ENCODE measurements around the gene ZC3H12C.
"Not testable (repeated sequence)": the region's sequence is repeated elsewhere in the genome, so short reads cannot be mapped to it uniquely, and the experiment has no call there.

The ZC3H12C gene

DNA sequence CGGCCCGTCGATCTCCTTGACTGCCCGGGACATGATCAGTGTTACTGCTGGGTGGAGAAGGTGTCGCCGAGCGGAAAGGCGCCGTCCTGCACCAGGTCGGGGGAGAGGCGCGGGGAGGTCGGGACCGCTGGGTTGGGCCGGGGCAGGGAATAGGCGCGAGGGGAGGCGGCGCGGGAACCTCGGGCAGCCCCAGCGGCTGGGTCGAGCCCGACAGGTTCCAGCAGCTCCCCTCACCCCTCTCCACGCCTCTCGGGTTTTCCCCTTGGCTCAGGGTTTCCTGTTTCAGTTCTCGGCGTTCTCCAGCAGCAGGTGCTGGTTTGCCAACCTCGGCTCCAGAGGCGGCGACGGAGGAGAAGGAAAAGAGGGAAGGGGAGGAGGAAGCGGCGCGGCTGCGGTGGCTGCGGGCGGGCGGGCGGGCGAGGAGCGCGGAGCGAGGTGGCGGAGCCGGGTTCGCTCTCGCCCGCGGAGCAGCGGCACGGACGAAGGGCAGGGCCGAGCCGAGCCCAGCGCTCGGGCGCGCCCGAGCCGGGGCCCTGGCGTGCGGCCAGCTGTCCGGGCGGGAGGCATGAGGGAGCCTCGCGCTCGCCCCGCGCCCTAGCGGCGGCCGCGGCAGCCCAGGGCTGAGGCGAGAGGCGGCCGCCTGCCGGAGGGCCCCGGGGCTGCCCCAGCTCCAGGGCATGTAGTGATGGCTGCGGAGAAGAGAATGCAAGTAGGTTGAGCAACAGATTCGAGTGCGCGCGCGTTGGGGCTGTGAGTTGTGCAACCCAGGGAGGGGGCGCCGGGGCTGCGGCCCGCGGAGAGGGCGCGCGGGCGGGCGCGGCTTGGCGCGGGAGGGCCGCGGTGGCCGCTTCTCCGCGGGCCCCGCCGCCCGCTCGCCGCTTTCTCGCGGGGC lies at the start of gene ZC3H12C:
ZC3H12C (plus strand) TSS at position 878 of the 892 bp plus-strand sequence. CDS start 20 bp downstream, outside the sequence.
- DNase-seq (ENCODE audit: low read depth): peak; percentile 94

DNA sequence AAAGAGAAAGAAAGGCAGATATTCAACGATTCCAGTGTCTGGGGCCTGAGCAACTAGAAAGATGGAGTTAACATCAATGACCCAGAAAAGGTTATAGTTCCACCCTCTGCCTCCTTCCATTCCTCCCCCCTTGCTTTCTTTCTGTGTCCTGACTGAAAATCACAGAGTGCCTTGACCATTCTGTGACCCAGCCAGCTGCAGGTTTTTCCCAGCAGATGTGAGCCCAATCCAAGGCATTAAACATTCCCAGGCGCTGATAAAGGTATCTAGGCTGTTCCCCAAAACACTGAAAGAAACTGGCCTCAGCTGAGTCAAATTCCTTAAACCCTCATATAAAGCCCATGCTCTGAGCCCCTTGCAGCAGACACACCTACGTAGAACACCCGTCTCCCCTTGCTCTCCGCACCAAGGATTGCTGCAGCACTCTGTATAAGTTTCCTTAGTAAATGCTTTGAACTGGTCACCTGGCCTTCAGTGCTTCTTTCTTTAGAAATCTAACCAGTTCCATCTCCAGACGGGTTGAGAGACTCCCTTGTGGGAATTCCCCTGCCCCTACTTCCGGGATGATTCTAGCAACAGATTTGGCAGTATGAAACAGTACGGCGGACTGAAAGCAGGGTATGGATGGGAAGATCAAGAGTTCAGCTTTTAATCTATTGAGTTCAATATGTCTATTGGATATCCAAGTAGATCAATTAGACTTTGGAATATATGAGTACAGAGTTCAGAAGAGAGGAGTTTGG lies 48.8 kb upstream of the ZC3H12C start:
- no peak for DNase-seq (ENCODE audit: low read depth)

DNA sequence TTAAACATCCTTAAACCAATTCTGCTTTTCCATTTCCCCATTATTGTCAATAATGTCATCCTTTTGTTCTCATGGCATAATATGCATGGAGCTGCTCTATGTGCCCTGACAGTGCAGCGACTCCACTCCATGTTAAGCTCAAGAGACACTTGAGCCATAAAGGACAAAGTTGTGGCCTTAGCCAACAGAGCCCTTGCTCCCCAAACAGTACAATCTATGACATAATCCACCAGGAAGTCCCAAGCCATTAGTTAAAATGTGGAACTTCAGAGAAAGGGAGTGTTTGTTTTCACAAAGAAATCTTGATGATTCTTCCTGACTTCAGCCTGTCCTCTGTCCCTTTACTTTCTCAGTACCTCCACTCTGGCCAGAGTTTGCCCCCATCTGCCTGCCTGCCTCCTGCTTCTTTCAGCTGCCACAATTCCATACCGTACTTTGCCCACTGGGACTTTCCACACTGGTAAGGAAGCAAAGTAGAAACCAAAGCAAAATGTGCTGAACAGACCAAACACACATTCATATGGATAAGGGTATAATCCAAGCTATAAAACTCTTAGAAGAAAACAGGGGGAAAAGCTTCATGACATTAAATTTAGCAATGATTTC lies 46.3 kb upstream of the ZC3H12C start:
- no peak for DNase-seq (ENCODE audit: low read depth)

DNA sequence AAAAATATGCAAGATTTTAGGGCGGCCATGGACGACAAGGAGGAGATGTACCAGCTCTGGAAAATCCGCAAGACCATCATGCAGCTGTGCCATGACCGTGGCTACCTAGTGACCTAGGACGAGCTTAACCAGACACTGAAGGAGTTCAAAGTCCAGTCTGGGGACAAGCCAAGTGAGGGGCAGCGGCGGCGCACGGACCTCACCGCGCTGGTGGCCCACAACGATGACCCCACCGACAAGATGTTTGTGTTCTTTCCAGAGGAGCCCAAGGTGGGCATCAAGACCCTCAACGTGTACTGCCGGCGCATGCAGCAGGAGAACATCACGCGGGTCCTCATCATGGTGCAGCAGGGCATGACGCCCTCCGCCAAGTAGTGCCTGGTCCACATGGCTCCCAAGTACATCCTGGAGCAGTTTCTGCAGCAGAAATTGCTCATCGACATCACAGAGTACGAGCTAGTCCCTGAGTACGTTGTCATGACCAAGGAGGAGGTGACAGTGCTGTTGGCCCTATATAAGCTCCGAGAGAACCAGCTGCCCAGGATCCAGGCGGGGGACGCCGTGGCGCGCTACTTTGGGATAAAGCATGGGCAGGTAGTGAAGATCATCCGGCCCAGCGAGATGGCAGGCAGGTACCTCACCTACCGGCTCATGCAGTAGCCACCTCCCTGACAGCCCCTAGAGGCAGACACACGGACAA lies 43.5 kb upstream of the ZC3H12C start:
- no peak for DNase-seq (ENCODE audit: low read depth)

DNA sequence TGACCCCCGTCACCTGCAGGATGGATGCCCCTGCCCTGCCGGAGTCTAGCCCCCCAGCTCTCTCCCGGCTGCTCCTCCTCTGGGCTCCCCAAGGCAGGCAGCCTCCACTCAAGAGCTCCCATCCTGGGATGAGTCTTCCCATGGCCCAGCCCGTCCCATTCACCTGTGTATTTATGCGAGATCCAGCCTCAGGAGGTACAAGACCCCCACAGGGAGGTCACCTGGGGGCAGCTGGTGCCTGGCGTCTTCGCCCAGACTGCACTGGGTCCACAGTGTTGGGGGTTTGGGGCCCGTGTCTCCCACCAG lies 43.0 kb upstream of the ZC3H12C start:
- DNase-seq (ENCODE audit: low read depth): no peak

DNA sequence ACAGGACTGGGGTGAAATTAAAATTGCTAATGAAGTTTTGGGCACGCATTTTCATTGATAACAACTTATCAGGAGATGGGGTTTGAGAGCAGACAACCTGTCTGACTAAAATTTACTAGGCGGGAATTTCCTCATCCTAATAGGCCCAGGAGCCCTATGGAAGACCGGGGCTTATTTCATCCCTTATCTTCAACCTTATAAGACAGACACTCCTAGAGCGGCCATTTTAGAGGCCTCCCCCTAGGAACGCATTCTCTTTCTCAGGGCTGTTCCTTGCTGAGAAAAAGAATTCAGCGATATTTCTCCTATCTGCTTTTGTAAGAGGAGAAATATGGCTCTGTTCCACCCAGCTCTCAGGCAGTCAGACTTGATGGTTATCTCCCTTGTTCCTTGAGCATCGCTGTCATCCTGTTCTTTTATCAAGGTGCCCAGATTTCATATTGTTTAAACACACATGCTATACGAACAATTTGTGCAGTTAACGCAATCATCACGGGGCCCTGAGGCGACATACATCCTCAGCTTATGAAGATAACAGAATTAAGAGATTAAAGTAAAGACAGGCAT lies 39.3 kb upstream of the ZC3H12C start:
- no peak for DNase-seq (ENCODE audit: low read depth)

DNA sequence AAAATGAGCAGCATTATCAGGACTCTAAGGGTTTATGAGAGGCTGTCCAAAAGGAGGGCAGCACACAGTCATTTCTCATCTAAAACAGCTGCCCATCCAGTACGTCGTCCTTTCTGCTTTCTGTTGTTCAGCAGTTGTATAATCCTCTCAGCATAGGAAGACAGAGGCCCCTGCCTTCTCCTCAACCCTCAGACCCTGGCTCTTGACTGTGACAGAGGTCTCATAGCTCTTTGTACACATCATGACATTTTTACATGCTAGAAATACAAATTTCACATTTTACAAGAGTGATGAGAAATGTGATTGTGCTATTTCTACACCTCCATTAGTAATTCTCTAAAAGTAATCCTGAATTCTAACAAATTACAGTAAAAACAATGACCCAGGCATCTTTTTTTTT lies 36.2 kb upstream of the ZC3H12C start:
- DNase-seq (ENCODE audit: low read depth): no peak

DNA sequence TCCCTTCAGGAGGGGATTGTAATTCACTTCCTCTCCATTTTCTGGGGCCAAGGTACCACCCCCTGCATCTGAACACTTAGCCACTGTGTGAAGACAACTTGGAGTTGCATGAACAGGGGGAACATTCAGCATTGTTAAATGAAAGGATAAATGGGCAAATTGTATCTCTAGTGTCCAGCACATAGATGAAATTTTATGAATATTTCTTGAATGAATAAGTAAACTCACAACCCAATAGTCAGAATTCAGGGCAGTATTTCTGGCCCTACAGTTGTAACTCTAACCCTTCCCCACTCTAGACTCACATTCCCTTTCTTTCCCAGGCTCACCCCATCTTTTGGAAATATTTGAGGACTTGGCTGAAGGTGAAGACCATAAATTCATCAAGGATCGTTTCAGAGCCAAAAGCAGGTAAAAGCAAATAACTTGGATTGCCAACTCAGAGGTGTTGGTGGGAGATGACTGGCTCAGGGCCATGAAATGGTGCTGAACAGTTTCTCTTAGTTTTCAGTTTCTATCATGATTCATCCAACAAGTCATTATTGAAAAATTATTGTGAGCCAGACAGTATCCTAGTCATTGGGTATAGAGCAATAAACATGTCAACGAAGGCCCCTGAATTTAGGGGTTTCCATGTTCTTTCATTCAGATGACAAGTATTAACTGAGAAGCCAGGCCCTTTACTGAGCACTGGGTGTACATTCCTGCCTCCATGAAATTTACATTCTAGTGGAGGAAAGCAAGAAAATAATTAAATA lies 33.3 kb upstream of the ZC3H12C start:
- peak; percentile 65 for DNase-seq (ENCODE audit: low read depth)

DNA sequence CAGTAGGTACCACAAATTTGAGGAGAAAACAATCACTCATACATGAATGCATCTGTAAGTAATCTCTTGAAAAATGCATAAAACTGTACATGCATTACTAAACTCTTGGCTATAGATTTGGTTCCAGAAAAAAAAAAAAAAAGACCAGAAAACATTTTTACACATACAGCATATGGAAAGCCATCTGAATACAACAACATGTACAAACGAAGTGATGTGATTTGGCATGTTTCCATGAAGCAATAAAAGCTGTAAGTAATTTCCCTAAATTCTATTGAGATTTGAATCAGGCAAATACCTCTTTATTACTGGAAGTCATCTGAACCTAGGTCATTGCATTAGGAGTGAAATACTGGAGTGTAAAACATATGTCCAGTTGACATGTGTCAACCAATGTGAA lies 31.9 kb upstream of the ZC3H12C start:
- DNase-seq (ENCODE audit: low read depth): no peak

DNA sequence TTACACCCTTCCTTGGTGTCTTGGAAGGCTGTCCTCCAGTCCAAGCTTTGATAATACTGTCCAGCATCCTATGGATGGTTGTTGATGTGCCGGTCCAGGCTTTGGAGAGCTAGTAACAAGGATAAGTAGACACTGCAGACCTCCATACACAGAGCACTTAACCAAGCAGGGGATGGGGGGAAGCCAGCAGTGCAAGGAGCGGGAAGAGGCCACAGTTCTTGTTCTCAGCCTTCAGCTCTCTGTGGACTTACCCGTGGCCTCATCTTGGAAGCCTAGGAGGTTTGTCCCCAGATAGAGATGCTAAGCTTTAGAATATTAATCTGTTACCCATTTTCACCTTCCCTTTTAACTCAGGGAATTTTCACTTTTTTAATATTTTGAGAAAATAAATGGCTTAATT lies 30.9 kb upstream of the ZC3H12C start:
- no peak for DNase-seq (ENCODE audit: low read depth)

DNA sequence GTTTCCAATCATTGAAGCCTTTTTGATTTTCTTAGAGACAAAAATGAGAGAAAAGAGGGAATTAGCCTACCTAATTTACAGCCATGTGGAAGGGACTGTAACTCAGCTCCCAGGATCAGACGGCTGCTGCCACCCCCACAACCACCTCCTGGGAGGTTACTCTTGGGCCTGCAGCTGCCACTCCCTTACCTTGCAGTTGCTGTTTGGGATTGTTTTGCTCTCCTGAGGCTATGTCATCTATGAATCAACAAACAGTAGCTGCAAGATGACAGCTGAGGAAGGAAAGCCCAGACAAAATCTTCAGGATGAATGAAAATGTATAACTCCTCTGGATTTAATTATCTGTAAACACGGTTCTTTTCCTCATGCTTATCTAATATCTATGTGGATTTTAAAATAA lies 28.0 kb upstream of the ZC3H12C start:
- no peak for DNase-seq (ENCODE audit: low read depth)

DNA sequence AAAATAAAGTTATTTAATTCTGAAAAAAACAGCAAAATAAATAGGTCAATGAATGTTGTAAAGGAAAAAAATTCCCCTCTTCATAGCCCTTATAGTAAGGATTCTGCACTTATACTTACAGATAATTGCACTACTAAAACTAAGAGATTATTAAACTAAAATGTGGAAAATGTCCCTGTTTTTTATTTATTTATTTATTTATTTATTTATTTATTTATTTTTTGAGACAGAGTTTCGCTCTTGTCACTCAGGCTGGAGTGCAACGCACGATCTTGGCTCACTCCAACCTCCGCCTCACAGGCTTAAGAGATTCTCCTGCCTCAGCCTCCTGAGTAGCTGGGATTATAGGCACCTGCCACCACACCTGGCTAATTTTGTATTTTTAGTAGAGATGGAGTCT lies 25.2 kb upstream of the ZC3H12C start:
- DNase-seq (ENCODE audit: low read depth): not testable (repeated sequence)

DNA sequence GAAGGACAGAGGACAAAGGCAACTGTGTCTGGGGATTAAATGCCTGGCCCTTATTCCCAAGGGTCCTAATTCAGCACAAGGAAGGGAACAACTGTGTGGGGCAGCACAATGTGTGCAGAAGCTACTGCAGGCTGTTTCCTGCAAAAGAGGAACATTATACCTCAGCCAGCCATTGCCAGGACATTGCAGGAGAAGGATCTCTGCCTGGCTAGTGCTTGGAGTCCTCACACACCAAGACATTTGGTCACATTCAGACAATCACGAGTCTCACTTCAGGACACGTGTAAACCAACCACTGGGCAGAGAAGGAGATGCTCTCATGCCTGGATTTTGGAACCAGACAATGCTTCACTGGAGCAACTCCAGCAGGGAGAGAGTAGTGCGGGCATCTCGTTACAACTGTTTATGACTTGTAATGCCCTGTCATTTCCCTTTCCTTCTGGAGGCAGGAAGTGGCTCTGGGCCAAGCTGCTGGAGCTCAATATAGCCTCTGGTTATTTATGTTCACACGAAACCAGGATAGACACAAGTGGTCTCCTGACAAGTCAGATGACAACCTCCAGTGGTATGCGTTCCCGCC lies 23.9 kb upstream of the ZC3H12C start:
- peak; percentile 99 for DNase-seq (ENCODE audit: low read depth)

DNA sequence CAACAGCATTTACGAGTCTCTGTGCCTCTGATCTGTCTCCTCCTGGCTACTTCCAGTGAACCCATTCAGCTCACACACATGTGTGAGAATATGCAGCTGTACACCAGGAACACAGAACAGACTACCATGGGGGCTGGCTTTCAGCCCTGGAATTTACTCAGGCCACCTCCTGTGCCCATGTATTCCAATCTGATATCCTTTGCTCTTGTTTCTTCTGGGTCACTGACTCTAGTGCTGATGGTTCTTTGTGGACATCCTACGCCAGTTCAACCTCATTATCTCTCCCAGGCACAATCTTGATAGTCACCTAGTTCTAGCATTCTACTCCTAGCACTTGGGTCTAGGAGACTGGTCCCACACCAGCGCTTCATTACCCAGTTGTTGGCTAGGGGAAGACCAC lies 23.0 kb upstream of the ZC3H12C start:
- no peak for DNase-seq (ENCODE audit: low read depth)

DNA sequence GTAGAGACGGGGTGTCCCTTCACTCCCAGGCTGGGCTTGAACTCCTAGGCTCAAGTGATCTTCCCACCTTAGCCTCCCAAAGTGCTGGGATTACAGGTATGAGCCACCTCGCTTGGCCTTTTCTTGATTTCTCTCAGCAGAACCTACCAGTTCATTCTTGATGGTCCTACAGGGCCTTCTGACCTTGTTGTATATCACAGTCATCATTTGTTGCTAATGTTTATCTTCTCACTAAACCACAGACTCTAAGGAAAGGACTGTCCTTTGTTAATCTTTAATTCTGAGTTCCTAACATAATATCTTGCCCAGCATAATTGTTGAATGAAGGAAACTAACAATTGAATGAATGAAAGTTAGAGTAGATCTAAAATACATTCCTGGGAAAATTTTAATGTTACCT lies 22.0 kb upstream of the ZC3H12C start:
- DNase-seq (ENCODE audit: low read depth): peak; percentile 44

DNA sequence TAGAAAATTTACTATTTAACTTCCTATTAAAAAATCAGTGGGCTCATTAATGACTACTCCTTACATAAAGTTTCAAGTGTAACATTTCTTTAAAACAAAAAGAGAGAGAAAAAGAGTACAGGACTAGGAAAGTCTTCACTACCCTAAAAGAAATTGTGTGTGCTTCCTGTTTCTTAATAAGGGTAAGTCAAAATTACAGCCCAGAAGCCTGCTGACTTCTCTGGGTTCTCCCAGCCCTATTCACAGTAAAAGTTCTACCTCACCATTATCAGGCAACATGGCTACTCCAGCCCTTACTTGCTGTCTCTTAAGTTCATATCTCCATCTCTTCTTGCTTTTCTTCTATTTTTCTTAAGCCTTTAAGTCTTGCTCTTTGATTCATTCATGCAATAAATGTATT lies 20.3 kb upstream of the ZC3H12C start:
- DNase-seq (ENCODE audit: low read depth): no peak

DNA sequence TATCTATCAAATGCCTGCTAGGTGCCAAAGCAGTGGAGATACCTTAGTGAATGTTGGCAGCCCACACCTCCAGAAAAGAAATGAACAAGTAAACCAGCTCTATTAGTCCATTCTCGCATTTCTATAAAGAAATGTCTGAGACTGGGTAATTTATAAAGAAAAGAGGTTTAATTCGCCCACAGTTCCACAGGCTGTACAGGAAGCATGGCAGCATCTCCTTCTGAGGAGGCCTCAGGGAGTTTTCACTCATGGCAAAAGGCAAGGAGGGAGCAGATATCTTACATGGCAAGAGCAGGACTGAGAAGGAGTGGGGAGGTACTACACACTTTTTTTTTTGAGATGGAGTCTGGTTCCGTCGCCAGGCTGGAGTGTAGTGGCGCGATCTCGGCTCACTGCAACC lies 18.7 kb upstream of the ZC3H12C start:
- DNase-seq (ENCODE audit: low read depth): no peak

DNA sequence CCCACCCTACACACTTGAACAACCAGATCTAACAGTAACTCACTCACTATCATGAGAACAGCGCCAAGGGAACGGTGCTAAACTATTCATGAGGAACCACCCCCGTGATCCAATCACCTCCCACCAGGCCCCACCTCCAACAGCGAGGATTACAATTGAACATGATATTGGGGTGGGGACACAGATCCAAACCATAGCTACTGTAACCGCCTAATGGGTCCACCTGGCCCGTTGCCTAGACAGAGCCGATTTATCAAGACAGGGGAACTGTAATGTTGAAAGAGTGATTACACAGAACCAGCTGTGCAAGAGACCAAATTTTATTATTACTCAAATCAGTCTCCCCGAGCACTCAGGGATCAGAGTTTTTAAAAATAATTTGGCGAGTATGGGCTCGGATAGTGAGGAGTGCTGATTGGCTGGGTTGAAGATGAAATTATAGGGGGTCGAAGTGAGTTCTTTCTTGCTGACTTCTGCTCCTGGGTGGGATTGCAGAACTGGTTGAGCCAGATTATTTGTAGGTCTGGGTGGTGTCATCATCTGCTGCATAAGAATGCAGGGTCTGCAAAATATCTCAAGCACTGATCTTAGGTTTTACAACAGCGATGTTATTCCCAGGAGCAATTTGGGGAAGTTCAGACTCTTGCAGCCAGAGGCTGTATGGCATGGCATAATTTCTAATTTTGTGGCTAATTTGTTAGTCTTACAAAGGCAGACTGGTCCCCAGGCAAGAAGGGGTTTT lies 17.9 kb upstream of the ZC3H12C start:
- no peak for DNase-seq (ENCODE audit: low read depth)

DNA sequence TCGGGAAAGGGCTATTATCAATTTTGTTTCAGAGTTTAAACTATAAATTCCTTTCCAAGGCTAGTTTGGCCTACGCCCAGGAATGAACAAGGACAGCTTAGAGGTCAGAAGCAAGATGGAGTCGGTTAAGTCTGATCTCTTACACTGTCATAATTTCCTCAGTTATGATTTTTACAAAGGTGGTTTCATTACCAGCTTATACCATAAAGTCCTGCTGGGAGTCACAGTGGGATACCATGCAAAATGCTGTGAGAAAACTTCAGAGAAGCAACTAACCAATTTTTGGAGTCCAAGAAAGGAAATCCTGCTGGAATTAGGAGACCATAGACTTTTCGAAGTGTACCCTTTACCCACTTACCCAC lies 17.4 kb upstream of the ZC3H12C start:
- DNase-seq (ENCODE audit: low read depth): no peak

DNA sequence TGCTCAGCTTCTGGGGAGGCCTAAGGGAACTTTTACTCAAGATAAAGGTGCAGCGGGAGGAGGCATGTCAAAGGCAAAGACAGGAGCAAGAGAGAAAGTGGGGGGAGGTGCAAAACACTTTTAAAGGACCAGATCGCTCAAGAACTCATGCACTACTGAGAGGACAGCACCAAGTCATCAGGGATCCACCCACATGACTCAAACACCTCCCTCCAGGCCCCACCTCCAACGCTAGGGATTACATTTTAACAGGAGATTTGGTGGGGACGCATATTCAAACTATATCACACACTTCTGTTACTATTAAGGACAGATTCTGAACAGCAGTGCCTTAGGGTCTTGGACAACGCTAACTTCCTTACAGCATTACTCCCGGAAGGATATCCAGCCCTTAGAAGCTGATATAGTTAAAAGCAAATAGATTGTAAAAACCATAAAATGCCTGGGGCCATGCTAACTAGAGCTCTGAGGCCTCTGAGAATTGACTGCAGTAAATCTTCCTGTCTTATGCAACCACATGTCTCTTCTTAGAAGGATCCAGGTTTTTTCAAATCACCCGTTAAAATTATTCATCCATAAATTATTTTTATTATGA lies 16.7 kb upstream of the ZC3H12C start:
- DNase-seq (ENCODE audit: low read depth): peak; percentile 70

Data from ELR (cell line).